ENCODE measurements around the gene HTT. TPM values are rescaled to one million over a fixed set of nuclear protein-coding genes. Genes with fewer than 3 reads are reported as not detected.

HTT gene
- total and polyA plus RNA-seq, 2 of the 8 experiments (the other 6 are each of a cell fraction or from before 2014, with no cell fraction given): 24.0 to 71.0 TPM

DNA sequence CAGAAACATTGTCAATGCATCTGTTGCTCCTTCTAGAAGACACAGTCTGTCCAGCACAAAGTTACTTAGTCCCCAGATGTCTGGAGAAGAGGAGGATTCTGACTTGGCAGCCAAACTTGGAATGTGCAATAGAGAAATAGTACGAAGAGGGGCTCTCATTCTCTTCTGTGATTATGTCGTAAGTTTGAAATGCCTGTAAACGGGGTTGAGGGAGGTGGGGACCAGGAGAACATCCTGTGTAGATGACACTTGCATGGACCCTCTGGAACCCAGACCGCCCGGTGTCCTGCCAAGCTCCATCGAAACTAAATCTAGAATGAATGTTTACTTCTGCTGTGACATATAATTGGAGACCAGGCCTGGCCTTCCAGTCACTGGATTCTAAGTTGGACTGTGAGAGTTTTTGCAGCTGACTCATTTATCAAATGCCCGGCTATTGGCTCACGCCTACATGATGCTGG lies 129.5 kb downstream of the HTT start:
- Histone ChIP-seq H3K23me2 (ENCODE audit: low read depth, low read length) (no peaks in the 10 kb centered on the region), H3K27me3 (replicated peaks in 1 of 4; ENCODE audit: control insufficient read depth in 3 of 4, extremely low read depth in 1 of 4, insufficient read depth in 3 of 4, low read length in 3 of 4) (no peaks in the 10 kb centered on the region), H2BK120ac (replicated peaks; ENCODE audit: low read depth, low read length) (no peak overlapping the region), H2AFZ (ENCODE audit: low read length) (no peak overlapping the region), H3K4me2 (ENCODE audit: insufficient read depth in 1 of 2, low read depth in 2 of 2, low read length in 2 of 2) (no peak overlapping the region), H3K9ac (replicated peaks in 1 of 4; ENCODE audit: extremely low read depth in 1 of 4, low read depth in 3 of 4, low read length in 3 of 4) (no peak overlapping the region), H3K4me3 (ENCODE audit: extremely low read depth in 1 of 4, insufficient read depth in 2 of 4, low read depth in 3 of 4, low read length in 4 of 4) (no peak overlapping the region), H3K36me3 (ENCODE audit: control insufficient read depth in 2 of 4, insufficient read depth in 4 of 4, low read length in 3 of 4) (peaks cover 4 to 30% (median 16%) of the 10 kb centered on the region in 4 experiments; a peak in 7 of 8 replicates), H3K18ac (ENCODE audit: extremely low read depth, low read length) (no peak overlapping the region), H3K79me2 (ENCODE audit: control insufficient read depth in 1 of 2, insufficient read depth in 2 of 2, low read length in 2 of 2) (no peaks in the 10 kb centered on the region), H2BK5ac (ENCODE audit: low read depth, low read length) (no peak overlapping the region), H2AK5ac (ENCODE audit: low read depth, low read length) (no peak overlapping the region), H3K14ac (ENCODE audit: insufficient read length) (no peak overlapping the region), H4K91ac (replicated peaks; ENCODE audit: insufficient read length, low read length) (no peak overlapping the region), H4K8ac (ENCODE audit: extremely low read depth, insufficient read depth, low read length) (no peak overlapping the region), H3K4ac (replicated peaks; ENCODE audit: insufficient read length, low read depth, low read length) (no peak overlapping the region), H3K56ac (replicated peaks; ENCODE audit: insufficient read length, low read depth, low read length) (no peak overlapping the region), H3K79me1 (ENCODE audit: low read depth, low read length) (no peaks in the 10 kb centered on the region), H2BK20ac (ENCODE audit: low read length) (no peak overlapping the region), H3K9me3 (ENCODE audit: insufficient read depth in 2 of 2, low read depth in 1 of 2, low read length in 1 of 2) (no peaks in the 10 kb centered on the region), H3K27ac (ENCODE audit: low read depth, low read length) (no peak overlapping the region), H2BK15ac (ENCODE audit: low read length) (no peak overlapping the region), H4K20me1 (replicated peaks in 1 of 2; ENCODE audit: control insufficient read depth in 1 of 2, insufficient read depth in 2 of 2, low read length in 2 of 2) (peaks cover 0 to 6% of the 10 kb centered on the region in 2 experiments), H4K5ac (ENCODE audit: insufficient read length, low read depth, low read length) (no peak overlapping the region), H3K23ac (ENCODE audit: insufficient read length) (no peak overlapping the region), H2BK12ac (ENCODE audit: low read depth, low read length) (no peak overlapping the region), H3K4me1 (replicated peaks in 1 of 4; ENCODE audit: control insufficient read depth in 3 of 4, insufficient read depth in 4 of 4, low read length in 3 of 4) (no peaks in the 10 kb centered on the region)
- CTCF ChIA-PET (ENCODE audit: partially characterized antibody): interaction anchor here (1.6 kb wide), 1 partner anchor 55 kb away, joined by 3 read pairs; no protein-coding TSS in a partner anchor
- POLR2A ChIA-PET (ENCODE audit: partially characterized antibody): no interaction called here
- WGBS, 2 experiments (ENCODE audit: extremely low coverage in 1 of 2, insufficient coverage in 1 of 2, insufficient read length in 1 of 2, insufficient replicate concordance in 2 of 2, low coverage in 1 of 2, low lambda C conversion rate in 2 of 2, missing lambda C conversion rate in 1 of 2): 95% methylated on average over 8 of the region's 8 CpGs; no CpG with 5 or more reads in 1 of the 2 experiments
- no peak for DNase-seq (ENCODE audit: low read depth in 1 of 2, low spot score in 2 of 2)
- no peak for TF ChIP-seq YY1 (IDR thresholded peaks at IDR 0.05; ENCODE audit: low read depth, low read length)
- no peak for TF ChIP-seq KDM5A (IDR thresholded peaks at IDR 0.05; ENCODE audit: low read length)
- TF ChIP-seq BACH1 (IDR thresholded peaks at IDR 0.05; ENCODE audit: low read length): no peak
- no peak for TF ChIP-seq CREB1 (IDR thresholded peaks at IDR 0.05)
- no peak for TF ChIP-seq SRF (IDR thresholded peaks at IDR 0.05; ENCODE audit: low read depth, low read length)
- no peak for TF ChIP-seq ASH2L (IDR thresholded peaks at IDR 0.05; ENCODE audit: low read length)
- TF ChIP-seq KDM1A (IDR thresholded peaks at IDR 0.05; ENCODE audit: borderline replicate concordance, low read length): no peak
- TF ChIP-seq, protein P1, sequence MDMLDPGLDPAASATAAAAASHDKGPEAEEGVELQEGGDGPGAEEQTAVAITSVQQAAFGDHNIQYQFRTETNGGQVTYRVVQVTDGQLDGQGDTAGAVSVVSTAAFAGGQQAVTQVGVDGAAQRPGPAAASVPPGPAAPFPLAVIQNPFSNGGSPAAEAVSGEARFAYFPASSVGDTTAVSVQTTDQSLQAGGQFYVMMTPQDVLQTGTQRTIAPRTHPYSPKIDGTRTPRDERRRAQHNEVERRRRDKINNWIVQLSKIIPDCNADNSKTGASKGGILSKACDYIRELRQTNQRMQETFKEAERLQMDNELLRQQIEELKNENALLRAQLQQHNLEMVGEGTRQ (IDR thresholded peaks at IDR 0.05; ENCODE audit: low read length): no peak
- FAIRE-seq: no peak
